BJ (cell line): ENCODE measurements around the gene C12orf42. TPM values are rescaled to one million over a fixed set of nuclear protein-coding genes. Genes with fewer than 3 reads are reported as not detected.

Experiments used
- CTCF ChIA-PET: fragments of 350-600 bp; formaldehyde crosslinking; extraction: SDS; loops from one replicate; lab custom pipeline; 2021; ENCODE audit warnings: antibody characterized with exemption, inconsistent platforms; lab: Yijun Ruan, JAX
- POLR2A ChIA-PET: fragments of 300-600 bp; sonication (Branson Sonifier 250); formaldehyde crosslinking; extraction: SDS; loops from one replicate; lab custom pipeline; 2021; ENCODE audit warnings: antibody characterized with exemption; lab: Charles Lee
- DNase-seq: peaks from one replicate; pipeline ENCODE4 v3.0.0-alpha.2; 2011; ENCODE audit warnings: low read depth
- H3K27me3 ChIP-seq: 2 replicates; pipeline ENCODE4 v1.6.0; 2011; ENCODE audit warnings: low read length; ENCODE audit not compliant: control insufficient read depth, insufficient read depth
- H3K36me3 ChIP-seq: 2 replicates; pipeline ENCODE4 v1.5.1; 2011; ENCODE audit warnings: low read length; ENCODE audit not compliant: control insufficient read depth, insufficient read depth
- H3K4me3 ChIP-seq: 2 replicates; pipeline ENCODE4 v1.5.1; 2011; ENCODE audit warnings: low read depth, mild to moderate bottlenecking, control low read depth, low read length
- polyA minus RNA-seq: library from RNA; depleted of rRNA, polyadenylated mRNA; stranded (reverse); fragments of >200 nt; gene quantifications from 2 replicates; pipeline ENCODE4 v1.2.3, GENCODE V29; 2011; rRNA and poly(A)+ RNA removed
- polyA plus RNA-seq: library from polyadenylated mRNA; depleted of rRNA; stranded (reverse); fragments of >200 nt; gene quantifications from 2 replicates; pipeline ENCODE4 v1.2.3, GENCODE V29; 2011; rRNA removed
- TF ChIP-seq, protein P1 (sequence below): IDR thresholded peaks from 2 replicates; pipeline ENCODE4 v1.5.1; 2011; ENCODE audit warnings: low read depth, mild to moderate bottlenecking, control low read depth, inconsistent platforms, low read length, moderate library complexity; ENCODE audit not compliant: insufficient read depth

The C12orf42 gene
- polyA plus RNA-seq: not detected in 2 replicates
- not detected in 2 replicates for polyA minus RNA-seq

GRCh38 chr12:103495469-103496456, at the start of gene C12orf42:
Gene C12orf42, minus strand, starts transcription at chr12:103495968. Its CDS starts 17,542 bp downstream, at chr12:103478426.
- Histone ChIP-seq H3K36me3 (no peaks in the 10 kb centered on the region), H3K4me3 (peak within 1 kb of the TSS; percentile 28), H3K27me3 (peaks cover 3% of the 10 kb centered on the region)
- no peak for DNase-seq
- TF ChIP-seq, protein P1, sequence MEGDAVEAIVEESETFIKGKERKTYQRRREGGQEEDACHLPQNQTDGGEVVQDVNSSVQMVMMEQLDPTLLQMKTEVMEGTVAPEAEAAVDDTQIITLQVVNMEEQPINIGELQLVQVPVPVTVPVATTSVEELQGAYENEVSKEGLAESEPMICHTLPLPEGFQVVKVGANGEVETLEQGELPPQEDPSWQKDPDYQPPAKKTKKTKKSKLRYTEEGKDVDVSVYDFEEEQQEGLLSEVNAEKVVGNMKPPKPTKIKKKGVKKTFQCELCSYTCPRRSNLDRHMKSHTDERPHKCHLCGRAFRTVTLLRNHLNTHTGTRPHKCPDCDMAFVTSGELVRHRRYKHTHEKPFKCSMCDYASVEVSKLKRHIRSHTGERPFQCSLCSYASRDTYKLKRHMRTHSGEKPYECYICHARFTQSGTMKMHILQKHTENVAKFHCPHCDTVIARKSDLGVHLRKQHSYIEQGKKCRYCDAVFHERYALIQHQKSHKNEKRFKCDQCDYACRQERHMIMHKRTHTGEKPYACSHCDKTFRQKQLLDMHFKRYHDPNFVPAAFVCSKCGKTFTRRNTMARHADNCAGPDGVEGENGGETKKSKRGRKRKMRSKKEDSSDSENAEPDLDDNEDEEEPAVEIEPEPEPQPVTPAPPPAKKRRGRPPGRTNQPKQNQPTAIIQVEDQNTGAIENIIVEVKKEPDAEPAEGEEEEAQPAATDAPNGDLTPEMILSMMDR: peak; percentile 47
- CTCF ChIA-PET: interaction anchor here (1.1 to 2.9 kb wide), 3 partner anchors 50 to 54 kb away, joined by 5 to 23 read pairs (median 5); no protein-coding TSS in a partner anchor
- POLR2A ChIA-PET: no interaction called here

GRCh38 chr12:103542078-103542477, 46.3 kb upstream of the C12orf42 start:
- no peak overlapping the region for H3K4me3 ChIP-seq
- TF ChIP-seq, protein P1: no peak
- H3K27me3 ChIP-seq: no peaks in the 10 kb centered on the region; the same call in 1 of the 2 replicates
- no peak for DNase-seq
- ChIA-PET POLR2A (no interaction called here), CTCF (interaction anchor here (0.9 to 2.4 kb wide), 4 partner anchors 83 to 663 kb away, joined by 3 to 9 read pairs (median 4); no protein-coding TSS in a partner anchor)
- H3K36me3 ChIP-seq: no peaks in the 10 kb centered on the region

DNA sequence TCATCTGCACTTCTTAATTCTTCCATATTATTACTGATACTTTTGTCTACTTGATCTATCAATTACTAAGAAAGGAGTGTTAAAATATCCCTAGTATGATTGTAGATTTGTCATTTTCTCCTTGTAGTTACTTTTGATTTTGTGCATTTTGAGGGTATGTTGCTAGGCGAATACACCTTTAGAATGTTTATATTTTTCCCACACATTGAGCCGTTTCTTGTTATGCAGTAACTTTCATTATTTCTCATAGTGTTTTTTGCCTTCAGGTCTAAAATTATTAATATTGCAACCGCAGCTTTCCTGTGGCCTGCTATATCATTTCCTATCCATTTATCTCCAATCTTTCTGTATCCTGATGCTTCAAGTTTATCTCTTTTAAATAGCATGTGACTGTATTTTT, 44.6 kb upstream of the C12orf42 start:
- Histone ChIP-seq H3K36me3 (no peaks in the 10 kb centered on the region), H3K27me3 (no peaks in the 10 kb centered on the region), H3K4me3 (no peak overlapping the region)
- ChIA-PET POLR2A (no interaction called here), CTCF (interaction anchor here (0.7 to 1.4 kb wide), 2 partner anchors 8 to 35 kb away, joined by 3 read pairs; no protein-coding TSS in a partner anchor)
- TF ChIP-seq, protein P1: no peak
- DNase-seq: no peak

- CTCF ChIA-PET: interaction anchor here (1.9 kb wide), 1 partner anchor 10 kb away, joined by 7 read pairs; no protein-coding TSS in a partner anchor
These were observed 42.6 kb upstream of the C12orf42 start for GRCh38 chr12:103538397-103538796.

More at GRCh38 chr12:103538397-103538796, 42.6 kb upstream of the C12orf42 start:
- TF ChIP-seq, protein P1: no peak
- no peak for DNase-seq
- H3K4me3 ChIP-seq: no peak overlapping the region
- H3K36me3 ChIP-seq: no peaks in the 10 kb centered on the region
- H3K27me3 ChIP-seq: no peaks in the 10 kb centered on the region
- POLR2A ChIA-PET: no interaction called here
